Activated T-helper 2 cell treated with anti-CD3 and anti-CD28 coated beads, Interferon-gamma antibody, Interleukin-2, Interleukin-4, amounts not matched to agents 10 μg/mL and 5 μg/mL and 100 μg/mL, durations not matched to agents 14 hours and 24 hours and 36 hours (primary cell): ENCODE data around the gene PODXL. TPM values are rescaled to one million over a fixed set of nuclear protein-coding genes. Genes with fewer than 3 reads are reported as not detected.

Source experiments
- DNase-seq: peaks from one replicate; pipeline ENCODE4 v3.0.0; 2021; ENCODE audit warnings: low spot score
- H3K27ac Mint-ChIP-seq: one replicate; pipeline ENCODE4 v1.8.0; 2021; ENCODE audit warnings: mixed read lengths
- H3K27me3 Mint-ChIP-seq: one replicate; pipeline ENCODE4 v1.8.0; 2021; ENCODE audit warnings: low read depth, mixed read lengths
- H3K36me3 Mint-ChIP-seq: one replicate; pipeline ENCODE4 v1.8.0; 2021; ENCODE audit warnings: low read depth, mixed read lengths
- H3K4me1 Mint-ChIP-seq: one replicate; pipeline ENCODE4 v1.8.0; 2021; ENCODE audit warnings: low read depth, mixed read lengths
- H3K4me3 Mint-ChIP-seq: one replicate; pipeline ENCODE4 v1.8.0; 2021; ENCODE audit warnings: low read depth, mild to moderate bottlenecking, moderate library complexity, mixed read lengths
- H3K9me3 Mint-ChIP-seq: one replicate; pipeline ENCODE4 v1.8.0; 2021; ENCODE audit warnings: mixed read lengths
- intact Hi-C: fragments of 100-400 bp; cut with micrococcal nuclease; formaldehyde crosslinking; loops from one replicate; pipeline ENCODE4 v1.15.1; 2023
- total RNA-seq: library from RNA; stranded (reverse); gene quantifications from 2 replicates; pipeline ENCODE4 v1.2.3, GENCODE V29; 2022

Gene PODXL
- total RNA-seq, result 0.68 and 0.76 TPM in 2 replicates

DNA sequence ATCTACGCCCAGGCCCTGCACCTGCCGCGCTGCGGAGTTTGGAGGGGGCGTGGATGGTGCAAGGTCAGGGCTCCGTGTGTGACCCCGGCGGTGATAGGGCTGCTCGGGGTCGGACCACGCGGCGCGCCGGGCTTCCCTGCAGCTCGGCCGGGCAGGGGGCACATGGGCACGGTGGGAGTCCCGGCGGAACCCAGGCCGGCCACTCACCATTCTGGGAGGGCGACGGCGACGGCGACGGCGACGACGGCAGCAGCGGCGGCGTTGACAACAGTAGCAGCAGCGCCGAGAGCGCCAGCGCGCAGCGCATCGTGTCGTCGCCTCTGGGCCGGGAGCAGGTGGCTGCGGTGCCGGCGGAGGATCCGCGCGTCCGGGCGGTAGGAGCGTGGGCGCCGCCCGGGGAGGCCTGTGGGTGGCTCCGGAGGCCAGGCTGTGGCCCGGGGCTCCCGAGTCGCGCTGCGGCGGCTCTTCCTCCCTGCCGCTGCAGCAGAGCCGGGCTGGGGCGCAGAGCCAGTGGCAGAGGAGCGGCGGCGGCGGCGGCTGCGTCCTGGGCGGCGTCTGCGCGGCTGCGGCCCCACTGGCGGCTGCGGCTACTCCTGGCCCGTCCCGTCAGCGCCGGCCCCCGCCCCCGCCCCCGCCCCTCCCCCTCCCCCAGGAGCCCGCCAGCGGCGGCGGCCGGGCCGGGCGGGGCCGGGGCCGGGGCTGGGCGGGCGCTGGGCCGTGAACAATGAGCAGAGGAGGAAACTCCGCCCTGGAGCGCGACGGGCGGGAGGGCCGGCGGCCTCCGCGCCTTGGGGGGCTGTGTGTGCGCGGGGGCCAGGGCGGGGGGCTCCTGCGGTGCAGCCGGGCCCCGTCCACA lies at the start of gene PODXL:
Gene PODXL, minus strand, starts transcription at position 576 of the 856 bp plus-strand sequence. Its CDS starts 269 bp downstream, at position 307.
- Mint-ChIP-seq H3K4me3 (peak within 1 kb of the TSS; percentile 67), H3K4me1 (peaks cover 6% of the 10 kb centered on the region), H3K9me3 (no peaks in the 10 kb centered on the region), H3K27me3 (peaks cover 67% of the 10 kb centered on the region), H3K36me3 (no peaks in the 10 kb centered on the region), H3K27ac (no peak within 1 kb of the TSS)
- peak; percentile 68 for DNase-seq
- intact Hi-C loops, result no loop called here

DNA sequence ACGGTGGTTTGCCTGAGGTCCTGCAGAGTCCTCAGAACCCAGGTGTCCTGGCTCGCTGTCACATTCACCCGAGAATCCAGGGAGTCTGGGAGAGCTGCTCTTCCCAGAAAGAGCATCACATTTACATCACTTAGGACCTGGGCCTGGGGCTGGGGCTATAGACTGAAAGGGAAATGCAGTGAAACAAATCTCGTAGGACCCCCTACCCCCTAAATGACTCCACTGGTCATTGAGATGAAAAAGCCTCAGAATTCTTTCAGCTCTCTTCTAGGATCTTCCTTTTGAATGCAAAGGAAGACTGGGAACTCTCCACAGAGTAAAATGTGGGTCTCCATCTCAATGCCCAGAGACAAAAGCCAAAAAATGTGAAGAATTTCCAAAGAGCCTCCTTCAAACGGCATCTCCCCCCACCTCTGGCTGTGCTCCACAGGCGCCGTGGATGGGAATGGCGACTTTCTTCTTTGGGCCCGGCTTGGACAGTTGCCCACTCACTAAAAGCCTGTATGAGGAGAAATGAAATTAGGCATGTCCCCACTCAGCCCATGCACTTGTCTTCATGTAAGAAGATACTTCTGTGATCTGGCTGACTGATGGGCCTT lies 49.0 kb upstream of the PODXL start:
- H3K4me1 Mint-ChIP-seq, result no peaks in the 10 kb centered on the region
- H3K9me3 Mint-ChIP-seq, result no peaks in the 10 kb centered on the region
- no peak overlapping the region for H3K27ac Mint-ChIP-seq
- intact Hi-C loops, result no loop called here
- no peaks in the 10 kb centered on the region for H3K36me3 Mint-ChIP-seq
- peaks cover 22% of the 10 kb centered on the region for H3K27me3 Mint-ChIP-seq
- H3K4me3 Mint-ChIP-seq, result no peak overlapping the region
- DNase-seq, result no peak

DNA sequence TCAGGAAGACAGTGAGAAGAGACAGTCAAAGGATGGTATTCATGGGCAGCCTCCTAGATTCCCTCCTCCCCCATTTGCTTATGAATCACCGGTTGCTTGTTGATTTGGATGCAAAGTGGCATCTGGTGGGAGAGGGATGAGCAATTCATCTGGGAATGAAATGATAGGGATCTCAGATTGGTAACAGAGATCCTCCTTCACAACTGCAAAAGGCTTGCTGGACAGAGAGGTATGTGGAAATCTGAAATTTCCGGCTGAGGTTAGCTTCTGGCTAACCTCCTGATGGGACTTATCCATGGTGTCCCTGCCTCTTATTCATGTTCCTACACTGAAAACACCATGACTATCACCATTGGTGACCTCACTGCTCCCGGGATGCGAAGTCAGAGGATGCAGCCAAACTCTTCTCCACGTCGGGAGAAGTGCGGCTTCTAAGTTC lies 48.4 kb upstream of the PODXL start:
- no peak overlapping the region for H3K4me3 Mint-ChIP-seq

DNA sequence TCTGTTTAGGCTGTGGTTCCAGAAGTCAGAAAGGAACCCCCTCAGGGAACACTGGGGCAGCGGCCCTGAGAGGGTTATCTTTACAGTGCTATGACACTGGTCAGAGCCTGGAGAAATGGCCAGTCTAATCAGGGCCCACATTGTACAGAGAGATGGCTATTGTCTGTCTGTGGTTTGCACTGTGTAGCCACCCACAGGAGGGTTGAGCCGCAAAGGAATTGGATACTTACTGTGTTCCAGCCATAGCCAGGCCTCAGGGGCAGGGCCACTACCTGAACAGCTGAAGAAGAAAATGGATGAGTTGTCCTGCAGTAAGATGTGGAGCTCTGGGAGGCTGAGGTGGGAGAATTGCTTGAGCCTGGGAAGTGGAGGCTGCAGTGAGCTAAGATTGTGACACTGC lies 47.5 kb upstream of the PODXL start:
- Mint-ChIP-seq H3K27me3 (peaks cover 22% of the 10 kb centered on the region), H3K4me3 (no peak overlapping the region), H3K9me3 (no peaks in the 10 kb centered on the region), H3K36me3 (no peaks in the 10 kb centered on the region), H3K4me1 (no peaks in the 10 kb centered on the region), H3K27ac (no peak overlapping the region)
- DNase-seq, result no peak
- intact Hi-C loops, result no loop called here

More for the DNA sequence above, 48.4 kb upstream of the PODXL start:
- Mint-ChIP-seq H3K27ac (no peak overlapping the region), H3K4me1 (no peaks in the 10 kb centered on the region), H3K27me3 (peaks cover 22% of the 10 kb centered on the region), H3K9me3 (no peaks in the 10 kb centered on the region), H3K36me3 (no peaks in the 10 kb centered on the region)
- intact Hi-C loops, result no loop called here
- no peak for DNase-seq

DNA sequence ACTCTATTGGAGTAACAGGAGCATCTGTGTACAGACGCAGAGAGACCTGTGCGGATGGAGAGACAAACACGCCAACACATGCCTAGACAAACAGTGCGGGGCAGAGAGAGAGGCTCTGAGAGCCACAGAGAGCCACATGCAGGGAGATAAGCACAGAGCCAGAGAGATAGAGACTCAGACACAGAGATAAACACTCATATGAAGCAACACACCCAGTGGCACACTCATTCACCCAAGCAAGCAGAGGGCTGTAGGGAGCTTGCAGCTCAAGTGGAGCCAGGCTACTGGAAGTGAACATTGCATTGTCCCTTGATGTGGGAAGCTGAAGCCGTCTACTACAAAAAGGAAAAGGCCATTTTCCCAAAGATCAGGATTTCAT lies 46.6 kb upstream of the PODXL start:
- Mint-ChIP-seq H3K4me3 (no peak overlapping the region), H3K27ac (no peak overlapping the region), H3K9me3 (no peaks in the 10 kb centered on the region), H3K36me3 (no peaks in the 10 kb centered on the region), H3K27me3 (peaks cover 22% of the 10 kb centered on the region), H3K4me1 (no peaks in the 10 kb centered on the region)
- DNase-seq, result no peak
- intact Hi-C loops, result no loop called here

DNA sequence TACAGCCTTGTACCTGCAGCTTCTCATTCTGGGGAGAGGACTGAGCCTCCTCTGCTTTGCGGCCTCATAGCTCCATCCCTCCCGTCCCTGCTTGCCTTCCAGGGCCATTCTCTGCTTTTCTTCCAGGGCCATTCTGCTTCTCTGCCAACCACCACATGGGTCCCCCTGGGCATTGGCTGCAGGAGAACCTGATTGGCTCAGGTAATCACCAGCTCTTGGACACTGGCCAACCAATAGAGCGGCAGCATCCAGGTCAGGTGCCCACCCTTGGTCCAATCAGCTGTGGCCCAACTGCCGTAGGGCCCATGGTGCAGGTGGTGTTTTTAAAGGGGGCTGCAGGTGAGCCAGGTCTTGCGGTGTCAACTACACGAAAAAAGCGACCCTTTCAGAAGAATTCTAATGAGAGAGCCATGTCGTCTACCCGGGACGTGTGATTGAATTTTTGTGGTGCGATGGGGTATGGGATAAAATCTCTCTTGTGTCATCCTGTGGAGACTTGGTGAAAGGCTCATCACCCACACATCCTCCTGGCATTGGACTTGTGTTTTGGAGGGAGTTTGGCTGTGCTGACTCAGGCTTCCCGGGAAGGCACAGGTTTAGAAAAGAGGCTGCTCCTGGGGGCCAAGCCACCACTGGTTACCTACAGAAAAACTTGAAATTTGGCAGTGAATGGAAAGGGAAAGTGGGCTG lies 46.0 kb upstream of the PODXL start:
- DNase-seq, result no peak
- Mint-ChIP-seq H3K4me1 (no peaks in the 10 kb centered on the region), H3K9me3 (no peaks in the 10 kb centered on the region), H3K36me3 (no peaks in the 10 kb centered on the region), H3K4me3 (no peak overlapping the region), H3K27me3 (peaks cover 22% of the 10 kb centered on the region), H3K27ac (no peak overlapping the region)
- intact Hi-C loops, result no loop called here

DNA sequence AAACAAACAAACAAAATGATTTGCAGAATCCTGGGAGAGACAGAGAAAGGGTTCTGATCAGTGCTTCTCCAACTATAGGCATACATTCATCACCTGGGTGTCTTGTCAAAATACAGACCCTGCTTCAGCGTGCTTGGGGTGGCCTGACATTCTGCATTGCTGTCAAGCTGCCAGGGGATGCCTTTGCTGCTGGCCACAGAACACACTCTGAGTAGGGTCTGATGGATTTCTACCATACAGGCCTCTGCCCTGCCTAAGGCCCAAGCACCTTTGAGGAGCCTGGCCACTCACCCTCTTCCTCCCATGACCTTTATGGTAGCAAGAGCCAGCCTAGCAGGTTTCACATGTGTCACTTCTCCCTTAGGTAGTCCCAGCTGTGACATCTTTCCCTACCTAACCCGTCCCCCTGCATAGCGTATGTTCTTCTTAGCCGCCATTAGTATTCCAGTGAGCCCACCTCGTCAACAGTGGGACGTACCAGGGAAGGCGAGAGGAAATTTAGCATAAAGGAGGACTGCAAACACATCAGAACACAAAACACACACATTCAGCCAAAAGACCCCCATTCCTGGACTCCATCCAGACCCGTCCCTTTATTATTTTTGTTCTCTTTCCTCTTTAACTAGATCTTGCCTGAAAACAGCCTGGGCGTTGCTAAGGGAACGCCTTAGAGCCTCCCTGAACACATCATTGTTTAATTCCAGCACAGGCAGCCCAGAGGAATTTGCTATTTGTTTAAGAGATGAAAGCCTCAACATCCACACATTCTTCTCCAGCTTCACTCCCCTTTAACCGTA lies 43.9 kb upstream of the PODXL start:
- no peak overlapping the region for H3K27ac Mint-ChIP-seq
- no peaks in the 10 kb centered on the region for H3K9me3 Mint-ChIP-seq
- no peak for DNase-seq
- intact Hi-C loops, result no loop called here
- H3K36me3 Mint-ChIP-seq, result no peaks in the 10 kb centered on the region
- no peak overlapping the region for H3K4me3 Mint-ChIP-seq
- peaks cover 19% of the 10 kb centered on the region for H3K27me3 Mint-ChIP-seq
- H3K4me1 Mint-ChIP-seq, result no peaks in the 10 kb centered on the region

DNA sequence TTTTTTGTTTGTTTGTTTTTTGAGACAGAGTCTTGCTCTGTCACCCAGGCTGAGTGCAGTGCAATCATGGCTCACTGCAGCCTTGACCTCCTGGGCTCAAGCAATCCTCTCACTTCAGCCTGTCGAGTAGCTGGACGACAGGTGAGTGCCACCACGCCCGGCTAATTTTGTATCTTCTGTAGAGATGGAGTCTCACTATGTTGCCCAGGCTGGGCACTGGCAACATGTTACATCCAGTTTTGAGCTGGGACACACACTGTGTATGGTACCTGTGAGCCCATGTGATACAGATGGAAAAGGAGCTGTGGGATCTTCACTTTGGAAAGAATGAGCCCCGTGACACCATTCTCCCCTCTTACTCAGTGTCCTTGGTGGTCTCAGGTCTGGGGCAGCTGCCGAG lies 40.4 kb upstream of the PODXL start:
- no peaks in the 10 kb centered on the region for H3K36me3 Mint-ChIP-seq
- no peak overlapping the region for H3K27ac Mint-ChIP-seq
- H3K9me3 Mint-ChIP-seq, result no peaks in the 10 kb centered on the region
- intact Hi-C loops, result no loop called here
- no peaks in the 10 kb centered on the region for H3K4me1 Mint-ChIP-seq
- no peak for DNase-seq
- no peak overlapping the region for H3K4me3 Mint-ChIP-seq
- peaks cover 3% of the 10 kb centered on the region for H3K27me3 Mint-ChIP-seq

DNA sequence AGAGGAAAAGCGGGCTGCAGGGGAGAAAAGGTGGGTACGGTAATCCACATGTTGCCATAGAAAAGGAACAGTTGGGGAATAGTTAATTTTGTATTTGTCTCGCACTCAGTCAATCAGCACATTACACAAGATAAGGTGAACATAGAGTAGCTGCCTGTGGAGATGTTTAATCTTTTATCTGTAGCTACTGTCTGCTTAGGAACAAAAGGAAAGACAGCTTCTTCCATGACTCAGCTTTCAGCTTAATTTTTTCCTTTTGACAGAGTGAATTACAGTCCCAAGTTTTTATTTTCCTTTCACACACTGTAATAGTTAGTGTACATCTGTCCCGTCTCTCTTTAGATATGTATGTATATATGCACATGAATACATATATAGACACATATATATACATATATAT lies 39.3 kb upstream of the PODXL start:
- Mint-ChIP-seq H3K4me1 (no peaks in the 10 kb centered on the region), H3K27me3 (no peaks in the 10 kb centered on the region), H3K4me3 (no peak overlapping the region), H3K36me3 (no peaks in the 10 kb centered on the region), H3K9me3 (no peaks in the 10 kb centered on the region), H3K27ac (no peak overlapping the region)
- intact Hi-C loops, result no loop called here
- no peak for DNase-seq

DNA sequence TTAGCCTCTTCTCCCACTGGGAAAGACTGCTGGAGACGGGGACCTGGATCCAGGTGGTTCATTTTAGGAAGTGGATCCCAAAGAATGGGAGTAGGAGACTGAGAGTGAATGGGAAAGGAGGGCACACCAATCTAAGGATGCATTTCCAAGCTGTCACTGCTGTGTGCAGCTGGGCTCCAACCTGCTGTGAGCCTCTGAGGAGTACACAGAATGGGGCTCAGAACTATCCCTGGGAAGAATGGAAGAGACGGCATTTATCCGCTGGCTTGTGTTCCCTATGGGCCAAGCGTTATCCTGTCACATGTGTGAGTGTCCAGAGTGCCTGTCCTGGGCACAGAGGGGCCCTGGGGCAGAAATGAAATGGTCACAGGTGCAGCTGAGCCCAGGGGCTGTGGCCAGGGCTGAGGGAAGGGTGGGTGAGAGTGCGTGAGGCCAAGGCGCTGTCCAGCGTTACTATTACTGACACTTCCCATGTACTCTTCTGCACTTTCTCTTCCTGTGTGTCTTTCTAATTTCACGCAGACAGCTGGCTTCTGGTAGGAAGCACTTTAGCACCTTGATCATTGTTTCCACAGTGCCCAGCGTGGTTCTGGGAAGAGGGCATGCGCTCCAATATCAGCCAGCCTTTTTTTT lies 35.4 kb upstream of the PODXL start:
- Mint-ChIP-seq H3K4me1 (no peaks in the 10 kb centered on the region), H3K36me3 (no peaks in the 10 kb centered on the region), H3K27me3 (no peaks in the 10 kb centered on the region), H3K9me3 (no peaks in the 10 kb centered on the region), H3K27ac (no peak overlapping the region), H3K4me3 (no peak overlapping the region)
- DNase-seq, result no peak
- intact Hi-C loops, result no loop called here

DNA sequence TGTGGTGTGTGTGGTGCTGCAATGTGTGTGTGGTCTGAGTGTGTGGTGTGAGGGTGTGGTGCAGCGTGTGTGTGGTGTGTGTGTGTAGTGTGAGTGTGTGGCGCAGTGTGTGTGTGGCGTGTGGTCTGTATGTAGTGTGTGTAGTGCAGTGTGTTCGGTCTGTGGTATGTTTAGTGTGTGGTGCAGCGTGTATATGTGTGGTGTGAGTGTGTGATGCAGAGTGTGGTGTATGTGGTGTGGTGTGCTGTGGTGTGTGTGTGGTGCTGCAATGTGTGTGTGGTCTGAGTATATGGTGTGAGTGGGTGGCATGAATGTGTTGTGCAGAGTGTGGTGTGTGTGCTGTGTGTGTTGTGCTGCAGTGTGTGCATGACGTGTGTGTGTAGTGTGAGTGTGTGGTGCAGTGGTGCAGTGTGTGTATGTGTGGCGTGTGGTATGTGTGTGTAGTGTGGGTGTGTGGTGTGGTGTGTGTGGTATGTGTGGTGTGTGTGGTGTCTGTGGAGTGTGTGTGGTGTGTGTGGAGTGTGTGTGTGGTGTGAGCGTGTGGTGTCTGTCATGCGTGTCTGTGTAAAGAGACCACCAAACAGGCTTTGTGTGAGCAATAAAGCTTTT lies 31.0 kb upstream of the PODXL start:
- Mint-ChIP-seq H3K36me3 (no peaks in the 10 kb centered on the region), H3K9me3 (no peaks in the 10 kb centered on the region), H3K27ac (no peak overlapping the region), H3K4me1 (no peaks in the 10 kb centered on the region), H3K27me3 (peaks cover 2% of the 10 kb centered on the region), H3K4me3 (no peak overlapping the region)
- intact Hi-C loops, result no loop called here
- DNase-seq, result no peak

DNA sequence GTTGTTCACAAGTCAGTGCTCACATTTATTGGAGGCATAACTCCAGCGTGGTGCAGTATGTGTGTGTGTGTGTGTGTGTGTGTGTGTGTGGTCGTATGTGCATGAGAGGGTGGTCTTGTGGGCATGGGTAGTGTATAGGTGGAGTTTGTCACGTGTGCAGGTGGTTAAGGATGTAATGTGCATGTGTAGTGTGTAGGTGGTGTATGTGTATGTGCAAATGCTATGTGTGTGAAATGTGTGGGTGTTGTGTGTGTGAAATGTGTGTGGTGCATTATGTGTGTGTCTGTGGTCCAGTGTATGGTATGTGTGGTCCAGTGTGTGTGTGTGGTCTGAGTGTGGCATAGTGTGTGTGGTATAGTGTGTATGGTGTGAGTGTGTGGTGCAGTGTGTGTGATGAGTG lies 30.3 kb upstream of the PODXL start:
- H3K4me1 Mint-ChIP-seq, result no peaks in the 10 kb centered on the region
- H3K9me3 Mint-ChIP-seq, result no peaks in the 10 kb centered on the region
- no peak overlapping the region for H3K27ac Mint-ChIP-seq
- DNase-seq, result no peak
- H3K36me3 Mint-ChIP-seq, result no peaks in the 10 kb centered on the region
- peaks cover 2% of the 10 kb centered on the region for H3K27me3 Mint-ChIP-seq
- H3K4me3 Mint-ChIP-seq, result no peak overlapping the region
- intact Hi-C loops, result no loop called here
